Mucosa of rectum (tissue), 2 donors: ENCODE data around the gene PCDHGA1.

ENCODE experiments used
- H3K27ac ChIP-seq, 2 donors: one replicate each; pipeline ENCODE4 v1.7.0; 2013; ENCODE audit warnings: inconsistent platforms in 2 of 2, low read depth in 2 of 2, low read length in 2 of 2
- H3K27me3 ChIP-seq, 2 donors: one replicate each; pipeline ENCODE4 v1.7.0; 2013; ENCODE audit warnings: low read length in 2 of 2; ENCODE audit not compliant: control insufficient read depth in 2 of 2, insufficient read depth in 2 of 2
- H3K36me3 ChIP-seq, 2 donors: one replicate each; pipeline ENCODE4 v1.7.0; 2013; ENCODE audit warnings: low read length in 2 of 2; ENCODE audit not compliant: control insufficient read depth in 2 of 2, insufficient read depth in 2 of 2
- H3K4me1 ChIP-seq, 2 donors: one replicate each; pipeline ENCODE4 v1.7.0; 2013; ENCODE audit warnings: low read length in 2 of 2, mild to moderate bottlenecking in 1 of 2; ENCODE audit not compliant: control insufficient read depth in 2 of 2, insufficient read depth in 2 of 2
- H3K4me3 ChIP-seq, 2 donors: one replicate each; pipeline ENCODE4 v1.7.0; 2013; ENCODE audit warnings: low read length in 2 of 2
- H3K9ac ChIP-seq, 2 donors: one replicate each; pipeline ENCODE4 v1.7.0; 2013; ENCODE audit warnings: low read length in 2 of 2, low read depth in 1 of 2, mild to moderate bottlenecking in 1 of 2
- H3K9me3 ChIP-seq, 2 donors: one replicate each; pipeline ENCODE4 v1.7.0; 2013; ENCODE audit warnings: low read length in 2 of 2; ENCODE audit not compliant: control insufficient read depth in 2 of 2
- donor health status: healthy.
- donor health status: Normal muscosa, but diverticular disease.

The PCDHGA1 gene

GRCh38 chr5:141484310-141484640, 154.0 kb downstream of the PCDHGA1 start:
- Histone ChIP-seq H3K9me3 (no peaks in the 10 kb centered on the region), H3K27ac (no peak overlapping the region), H3K9ac (no peak overlapping the region), H3K4me3 (peak overlapping the region in 1 of 2 donors; percentile 62), H3K27me3 (no peaks in the 10 kb centered on the region), H3K36me3 (peaks cover 0 to 7% of the 10 kb centered on the region in 2 donors), H3K4me1 (peaks cover 0 to 3% of the 10 kb centered on the region in 2 donors)

- peak within 1 kb of the TSS; percentile 44 to 62 for H3K4me3 ChIP-seq
- no peaks in the 10 kb centered on the region for H3K27me3 ChIP-seq
- peak within 1 kb of the TSS in 1 of 2 donors; percentile 10 for H3K9ac ChIP-seq
- H3K9me3 ChIP-seq: no peaks in the 10 kb centered on the region
- peaks cover 0 to 3% of the 10 kb centered on the region in 2 donors for H3K4me1 ChIP-seq
- peaks cover 0 to 7% of the 10 kb centered on the region in 2 donors for H3K36me3 ChIP-seq
- H3K27ac ChIP-seq: no peak within 1 kb of the TSS
These were observed 154.5 kb downstream of the PCDHGA1 start, which contains the start of gene PCDHGC4 for GRCh38 chr5:141484641-141485311. Gene PCDHGC4 (plus strand): TSS chr5:141485030. CDS start chr5:141485174, 144 bp downstream.

GRCh38 chr5:141485321-141486055, 155.2 kb downstream of the PCDHGA1 start:
- Histone ChIP-seq H3K27me3 (no peaks in the 10 kb centered on the region), H3K9ac (no peak overlapping the region), H3K4me1 (peaks cover 0 to 3% of the 10 kb centered on the region in 2 donors), H3K36me3 (peaks cover 0 to 7% of the 10 kb centered on the region in 2 donors), H3K9me3 (no peaks in the 10 kb centered on the region), H3K4me3 (peak overlapping the region; percentile 44 to 62), H3K27ac (no peak overlapping the region)

DNA sequence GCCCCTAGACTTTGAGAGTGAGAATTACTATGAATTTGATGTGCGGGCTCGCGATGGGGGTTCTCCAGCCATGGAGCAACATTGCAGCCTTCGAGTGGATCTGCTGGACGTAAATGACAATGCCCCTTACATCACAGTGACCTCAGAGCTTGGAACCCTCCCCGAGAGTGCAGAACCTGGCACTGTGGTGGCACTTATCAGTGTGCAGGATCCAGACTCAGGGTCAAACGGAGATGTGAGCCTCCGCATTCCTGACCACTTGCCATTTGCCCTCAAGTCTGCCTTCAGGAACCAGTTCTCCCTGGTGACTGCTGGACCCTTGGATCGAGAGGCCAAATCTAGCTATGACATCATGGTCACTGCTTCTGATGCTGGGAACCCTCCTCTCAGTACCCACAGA, 155.8 kb downstream of the PCDHGA1 start:
- Histone ChIP-seq H3K4me3 (no peak overlapping the region), H3K9me3 (no peaks in the 10 kb centered on the region), H3K9ac (no peak overlapping the region), H3K36me3 (peaks cover 0 to 7% of the 10 kb centered on the region in 2 donors), H3K4me1 (peaks cover 0 to 3% of the 10 kb centered on the region in 2 donors), H3K27ac (no peak overlapping the region), H3K27me3 (peaks cover 0 to under 1% of the 10 kb centered on the region in 2 donors)

DNA sequence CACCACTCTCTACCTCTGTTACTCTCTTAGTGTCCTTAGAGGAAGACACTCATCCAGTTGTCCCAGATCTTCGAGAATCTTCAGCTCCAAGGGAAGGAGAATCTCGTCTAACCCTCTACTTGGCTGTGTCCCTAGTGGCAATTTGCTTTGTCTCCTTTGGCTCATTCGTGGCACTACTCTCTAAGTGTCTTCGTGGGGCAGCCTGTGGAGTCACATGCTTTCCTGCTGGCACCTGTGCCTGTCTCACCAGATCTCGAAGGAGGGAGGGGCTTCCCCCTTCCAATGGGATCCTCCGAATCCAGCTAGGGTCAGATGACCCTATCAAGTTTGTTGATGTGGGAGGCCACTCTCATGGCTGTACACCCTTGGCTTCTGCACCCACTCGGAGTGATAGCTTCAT, 156.8 kb downstream of the PCDHGA1 start:
- Histone ChIP-seq H3K9ac (no peak overlapping the region), H3K9me3 (no peaks in the 10 kb centered on the region), H3K27ac (no peak overlapping the region), H3K4me3 (no peak overlapping the region), H3K36me3 (peaks cover 0 to 7% of the 10 kb centered on the region in 2 donors), H3K4me1 (peaks cover 0 to 3% of the 10 kb centered on the region in 2 donors), H3K27me3 (peaks cover 0 to 4% of the 10 kb centered on the region in 2 donors)

GRCh38 chr5:141488591-141489561, 158.6 kb downstream of the PCDHGA1 start, which contains the start of gene PCDHGC5:
Gene PCDHGC5 (plus strand): TSS chr5:141489081. CDS start chr5:141489241, 160 bp downstream.
- Histone ChIP-seq H3K9ac (no peak within 1 kb of the TSS), H3K27ac (no peak within 1 kb of the TSS), H3K4me3 (no peak within 1 kb of the TSS), H3K9me3 (no peaks in the 10 kb centered on the region), H3K4me1 (peaks cover 0 to 6% of the 10 kb centered on the region in 2 donors), H3K27me3 (peaks cover 0 to 4% of the 10 kb centered on the region in 2 donors), H3K36me3 (peaks cover 0 to 7% of the 10 kb centered on the region in 2 donors)

DNA sequence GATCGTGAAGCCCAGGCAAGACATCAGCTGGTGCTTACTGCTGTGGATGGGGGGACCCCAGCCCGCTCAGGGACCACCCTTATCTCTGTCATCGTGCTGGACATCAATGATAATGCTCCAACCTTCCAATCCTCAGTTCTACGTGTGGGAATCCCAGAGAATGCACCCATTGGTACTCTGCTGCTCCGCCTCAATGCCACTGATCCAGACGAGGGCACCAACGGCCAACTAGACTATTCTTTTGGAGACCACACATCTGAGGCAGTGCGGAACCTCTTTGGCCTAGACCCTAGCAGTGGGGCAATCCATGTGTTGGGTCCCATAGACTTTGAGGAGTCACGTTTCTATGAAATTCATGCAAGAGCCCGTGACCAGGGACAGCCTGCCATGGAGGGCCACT, 159.5 kb downstream of the PCDHGA1 start:
- H3K4me1 ChIP-seq: peaks cover 0 to 6% of the 10 kb centered on the region in 2 donors

DNA sequence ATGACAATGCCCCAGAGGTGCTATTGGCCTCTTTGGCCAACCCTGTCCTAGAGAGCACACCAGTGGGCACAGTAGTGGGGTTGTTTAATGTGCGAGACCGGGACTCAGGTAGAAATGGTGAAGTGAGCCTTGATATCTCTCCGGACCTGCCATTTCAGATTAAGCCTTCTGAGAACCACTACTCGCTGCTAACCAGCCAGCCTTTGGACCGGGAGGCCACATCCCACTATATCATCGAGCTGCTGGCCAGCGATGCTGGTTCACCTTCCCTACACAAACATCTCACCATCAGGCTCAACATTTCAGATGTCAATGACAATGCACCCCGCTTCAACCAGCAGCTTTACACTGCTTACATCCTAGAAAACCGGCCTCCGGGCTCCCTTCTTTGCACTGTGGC, 160.0 kb downstream of the PCDHGA1 start:
- no peak overlapping the region for H3K9ac ChIP-seq
- no peaks in the 10 kb centered on the region for H3K9me3 ChIP-seq
- no peak overlapping the region for H3K27ac ChIP-seq
- H3K4me3 ChIP-seq: no peak overlapping the region
- H3K36me3 ChIP-seq: peaks cover 0 to 7% of the 10 kb centered on the region in 2 donors
- peaks cover 0 to 3% of the 10 kb centered on the region in 2 donors for H3K4me1 ChIP-seq
- peaks cover 0 to 4% of the 10 kb centered on the region in 2 donors for H3K27me3 ChIP-seq

More for the DNA sequence above, 159.5 kb downstream of the PCDHGA1 start:
- Histone ChIP-seq H3K27ac (no peak overlapping the region), H3K36me3 (peaks cover 0 to 7% of the 10 kb centered on the region in 2 donors), H3K9me3 (no peaks in the 10 kb centered on the region), H3K27me3 (peaks cover 0 to 4% of the 10 kb centered on the region in 2 donors), H3K4me3 (no peak overlapping the region), H3K9ac (no peak overlapping the region)

GRCh38 chr5:141490771-141491170, 160.5 kb downstream of the PCDHGA1 start:
- no peak overlapping the region for H3K4me3 ChIP-seq
- H3K9ac ChIP-seq: no peak overlapping the region
- H3K4me1 ChIP-seq: peaks cover 0 to 3% of the 10 kb centered on the region in 2 donors

More at GRCh38 chr5:141490771-141491170, 160.5 kb downstream of the PCDHGA1 start:
- Histone ChIP-seq H3K36me3 (peaks cover 0 to 7% of the 10 kb centered on the region in 2 donors), H3K27me3 (peaks cover 0 to 4% of the 10 kb centered on the region in 2 donors), H3K9me3 (no peaks in the 10 kb centered on the region), H3K27ac (no peak overlapping the region)
